Activated CD4-positive, CD25-positive, alpha-beta regulatory T cell treated with anti-CD3 and anti-CD28 coated beads, Interleukin-2, amount 50 U/mL, for 16 hours (primary cell): ENCODE results near the gene PLEKHF1.
A peak's percentile ranks its signal among the peaks of the same experiment; 100 is the strongest.

ENCODE experiments used
- DNase-seq: peaks from one replicate; pipeline ENCODE4 v3.0.0-alpha.2; 2020; ENCODE audit warnings: low read depth, low spot score

The PLEKHF1 gene

GRCh38 chr19:29678484-29679106 is 13.3 kb downstream of the PLEKHF1 start:
- no peak for DNase-seq

GRCh38 chr19:29679598-29680210 is 14.4 kb downstream of the PLEKHF1 start:
- no peak for DNase-seq

DNA sequence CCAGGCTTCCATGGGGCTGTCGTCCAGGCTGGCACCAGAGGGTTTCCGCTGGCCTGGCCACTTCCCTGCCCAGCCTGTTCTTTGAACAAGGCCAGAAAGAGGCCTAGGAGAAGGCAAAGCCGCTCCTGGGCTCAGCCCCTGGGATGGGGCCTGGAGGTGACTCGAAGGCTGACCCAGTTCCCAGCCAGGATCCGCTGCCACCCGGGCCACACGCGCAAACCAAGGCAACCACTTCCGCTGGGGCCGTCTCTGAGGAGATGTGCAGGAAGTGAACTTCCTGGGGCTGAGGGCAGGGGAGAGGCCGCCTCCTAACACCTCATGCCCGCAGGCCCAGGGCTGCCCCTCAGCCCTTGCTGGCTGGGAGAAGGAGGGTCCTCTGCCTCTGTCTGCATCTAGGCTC is 15.2 kb downstream of the PLEKHF1 start:
- DNase-seq = peak; percentile 67

DNA sequence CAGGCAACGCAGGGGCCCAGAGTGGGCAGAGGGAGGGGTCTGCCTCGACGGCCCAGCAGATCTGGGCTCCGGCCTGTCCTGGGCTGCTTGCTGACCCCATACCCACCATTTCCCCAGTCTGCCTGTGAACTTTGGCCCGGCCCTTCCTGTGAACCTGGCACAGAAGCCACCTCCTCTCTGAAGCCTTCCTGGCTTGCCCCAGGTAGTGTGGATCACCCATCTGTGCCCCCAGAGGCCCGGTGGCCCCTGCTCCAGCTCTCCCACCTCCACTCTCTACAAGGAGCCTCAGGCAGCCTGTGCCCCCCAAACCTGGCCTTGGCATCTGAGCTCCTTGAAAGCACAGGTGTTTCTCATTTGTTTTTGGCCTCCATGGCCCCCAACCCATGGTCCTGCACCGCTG is 15.7 kb downstream of the PLEKHF1 start:
- DNase-seq = no peak

- DNase-seq = no peak
These were observed 16.4 kb downstream of the PLEKHF1 start for GRCh38 chr19:29681422-29682235.

GRCh38 chr19:29682236-29682895 is 17.1 kb downstream of the PLEKHF1 start:
- no peak for DNase-seq

DNA sequence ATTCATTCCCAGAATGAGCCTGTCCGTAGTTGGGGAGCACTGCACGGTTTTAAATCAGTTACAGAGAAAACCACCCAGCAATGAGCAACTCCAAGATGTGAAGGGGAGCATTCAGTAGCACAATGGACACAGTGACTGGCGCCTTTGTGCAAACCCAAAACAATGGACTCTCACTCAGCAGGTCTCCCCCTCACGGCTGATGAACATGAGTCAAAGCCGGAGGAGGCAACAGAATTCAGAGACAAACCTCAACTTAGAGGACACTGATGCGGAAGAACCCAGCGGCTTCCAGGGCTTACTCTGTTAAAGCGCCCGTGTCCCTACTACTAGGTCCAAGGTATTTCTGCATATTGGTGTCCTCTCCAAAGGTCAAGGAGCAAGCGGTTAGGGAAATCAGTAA is 17.7 kb downstream of the PLEKHF1 start:
- DNase-seq = no peak

GRCh38 chr19:29685326-29685725 is 20.1 kb downstream of the PLEKHF1 start:
- DNase-seq = no peak

DNA sequence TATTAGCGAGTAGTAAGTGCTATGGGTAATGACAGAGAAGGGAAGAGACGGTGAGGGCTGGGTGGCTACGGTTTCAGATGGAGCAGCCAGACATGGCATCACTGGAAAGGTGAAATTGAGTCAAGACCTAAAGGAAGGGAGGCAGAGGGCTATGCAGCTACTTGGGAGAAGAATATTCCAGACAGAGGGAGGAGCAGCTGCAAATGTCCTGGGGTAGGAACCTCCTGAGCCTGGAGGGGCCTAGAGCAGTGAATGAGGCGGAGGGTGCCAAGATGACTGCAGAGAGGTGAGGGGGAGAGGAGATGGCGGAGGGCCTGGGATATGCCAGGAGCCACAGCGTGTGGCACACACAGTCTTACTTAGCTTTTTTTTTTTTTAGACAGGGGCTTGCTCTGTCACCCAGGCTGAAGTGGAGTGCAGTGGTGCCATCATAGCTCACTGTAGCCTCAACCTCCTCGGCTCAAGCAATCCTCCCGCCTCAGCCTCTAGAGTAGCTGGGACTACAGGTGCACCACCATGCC is 21.1 kb downstream of the PLEKHF1 start:
- no peak for DNase-seq

GRCh38 chr19:29687244-29687896 is 22.1 kb downstream of the PLEKHF1 start:
- DNase-seq = no peak

DNA sequence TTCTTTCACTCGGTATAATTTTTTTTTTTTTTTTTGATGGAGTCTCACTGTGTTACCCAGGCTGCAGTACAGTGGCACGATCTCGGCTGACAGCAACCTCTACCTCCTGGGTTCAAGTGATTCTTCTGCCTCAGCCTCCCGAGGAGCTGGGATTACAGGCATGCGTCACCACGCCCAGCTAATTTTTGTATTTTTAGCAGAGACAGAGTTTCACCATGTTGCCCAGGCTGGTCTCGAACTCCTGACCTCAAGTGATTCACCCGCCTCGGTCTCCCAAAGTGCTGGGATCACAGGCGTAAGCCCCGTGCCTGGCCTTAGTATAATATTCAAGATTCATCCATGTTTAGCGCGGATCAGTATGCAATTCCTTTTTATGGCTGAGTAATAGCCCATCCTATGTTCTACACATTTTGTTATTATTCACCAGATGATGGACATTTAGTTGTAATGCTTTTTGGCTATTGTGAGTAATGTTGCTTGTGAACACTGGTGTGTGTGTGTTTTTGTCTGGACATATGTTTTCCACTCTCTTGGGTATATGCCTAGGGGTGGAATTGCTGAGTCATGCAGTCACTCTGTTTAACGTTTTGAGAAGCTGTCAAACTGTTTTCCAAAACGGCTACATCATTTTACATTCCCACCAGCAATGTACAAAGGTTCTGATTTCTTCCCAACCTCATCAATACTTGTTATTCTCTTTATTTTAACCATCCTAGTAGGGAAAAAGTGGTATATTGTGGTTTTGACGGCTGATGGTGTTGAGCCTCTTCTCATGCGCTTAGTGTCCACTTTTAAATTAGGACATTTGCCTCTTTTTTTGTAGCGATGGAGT is 22.9 kb downstream of the PLEKHF1 start:
- DNase-seq = no peak

GRCh38 chr19:29690842-29691241 is 25.6 kb downstream of the PLEKHF1 start:
- DNase-seq = no peak

- DNase-seq = no peak
These were observed 28.9 kb downstream of the PLEKHF1 start for GRCh38 chr19:29694161-29694560.

- DNase-seq = peak; percentile 56
These were observed 29.7 kb downstream of the PLEKHF1 start for GRCh38 chr19:29694669-29695627.

DNA sequence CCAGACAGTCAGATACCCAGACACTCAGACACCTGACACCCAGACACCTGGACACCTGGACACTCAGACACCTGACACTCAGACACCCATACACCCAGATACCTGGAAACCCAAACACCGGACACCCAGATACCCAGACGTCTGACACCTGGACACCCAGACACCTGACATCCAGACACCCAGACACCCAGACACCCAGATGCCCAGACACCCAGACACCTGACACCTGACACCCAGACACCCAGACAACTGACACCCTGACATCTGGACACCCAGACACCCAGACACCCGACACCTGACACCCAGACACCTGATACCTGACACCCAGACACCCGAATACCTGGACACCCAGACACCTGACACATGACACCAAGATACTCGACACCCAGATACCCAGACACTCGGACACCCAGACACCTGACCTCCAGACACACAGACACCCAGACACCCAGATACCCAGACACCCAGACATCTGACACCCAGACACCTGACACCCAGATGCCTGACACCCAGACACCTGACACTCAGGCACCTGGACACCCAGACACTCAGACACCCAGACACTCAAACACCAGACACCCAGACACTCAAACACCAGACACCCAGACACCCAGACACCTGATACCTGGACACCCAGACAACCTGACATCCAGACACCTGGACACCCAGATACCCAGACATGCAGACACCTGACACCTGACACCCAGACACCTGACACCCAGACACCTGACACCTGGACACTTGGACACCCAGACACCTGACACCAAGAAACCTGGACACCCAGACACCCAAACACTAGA is 30.7 kb downstream of the PLEKHF1 start:
- no peak for DNase-seq

DNA sequence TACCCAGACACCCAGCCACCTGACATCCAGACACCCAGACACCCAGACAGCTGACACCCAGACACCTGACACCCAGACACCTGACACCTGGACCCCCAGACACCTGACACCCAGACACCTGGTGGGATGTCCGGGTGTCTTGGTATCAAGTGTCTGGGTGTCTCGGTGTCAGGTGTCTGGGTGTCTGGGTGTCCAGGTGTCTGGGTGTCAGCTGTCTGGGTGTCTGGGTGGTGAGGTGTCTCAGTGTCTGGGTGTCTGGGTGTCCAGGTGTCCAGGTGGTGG is 31.2 kb downstream of the PLEKHF1 start:
- DNase-seq = no peak

GRCh38 chr19:29697523-29698261 is 32.4 kb downstream of the PLEKHF1 start:
- DNase-seq = no peak

DNA sequence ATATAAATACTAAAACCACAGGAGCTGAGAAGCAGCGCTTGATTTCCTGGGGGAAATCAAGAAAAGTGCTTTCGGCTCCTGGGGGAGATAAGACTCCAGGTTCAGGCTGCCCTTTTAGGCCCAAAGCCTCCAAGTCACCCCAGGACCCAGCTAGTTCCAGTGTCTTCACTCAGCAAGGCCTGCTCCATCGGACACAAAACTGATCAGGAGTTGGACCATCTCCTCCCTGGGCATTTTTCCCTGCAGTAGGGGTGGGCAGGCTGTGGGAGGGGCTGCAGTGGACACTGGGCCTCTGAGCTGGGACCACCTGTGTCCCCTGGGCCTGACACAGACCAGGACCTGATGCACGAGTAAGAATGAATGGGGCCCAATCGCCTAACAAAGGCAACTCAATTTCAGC is 34.6 kb downstream of the PLEKHF1 start:
- DNase-seq = no peak
